OCI-M1 (cell line): ENCODE measurements around the gene IFNL1.
A peak's percentile ranks its signal among the peaks of the same experiment; 100 is the strongest.
"Not testable (repeated sequence)": the region's sequence is repeated elsewhere in the genome, so short reads cannot be mapped to it uniquely, and the experiment has no call there.

Experiments
- DNase-seq: peaks from one replicate; lab custom pipeline; 2025; lab: John Stamatoyannopoulos, UW

IFNL1 gene

DNA sequence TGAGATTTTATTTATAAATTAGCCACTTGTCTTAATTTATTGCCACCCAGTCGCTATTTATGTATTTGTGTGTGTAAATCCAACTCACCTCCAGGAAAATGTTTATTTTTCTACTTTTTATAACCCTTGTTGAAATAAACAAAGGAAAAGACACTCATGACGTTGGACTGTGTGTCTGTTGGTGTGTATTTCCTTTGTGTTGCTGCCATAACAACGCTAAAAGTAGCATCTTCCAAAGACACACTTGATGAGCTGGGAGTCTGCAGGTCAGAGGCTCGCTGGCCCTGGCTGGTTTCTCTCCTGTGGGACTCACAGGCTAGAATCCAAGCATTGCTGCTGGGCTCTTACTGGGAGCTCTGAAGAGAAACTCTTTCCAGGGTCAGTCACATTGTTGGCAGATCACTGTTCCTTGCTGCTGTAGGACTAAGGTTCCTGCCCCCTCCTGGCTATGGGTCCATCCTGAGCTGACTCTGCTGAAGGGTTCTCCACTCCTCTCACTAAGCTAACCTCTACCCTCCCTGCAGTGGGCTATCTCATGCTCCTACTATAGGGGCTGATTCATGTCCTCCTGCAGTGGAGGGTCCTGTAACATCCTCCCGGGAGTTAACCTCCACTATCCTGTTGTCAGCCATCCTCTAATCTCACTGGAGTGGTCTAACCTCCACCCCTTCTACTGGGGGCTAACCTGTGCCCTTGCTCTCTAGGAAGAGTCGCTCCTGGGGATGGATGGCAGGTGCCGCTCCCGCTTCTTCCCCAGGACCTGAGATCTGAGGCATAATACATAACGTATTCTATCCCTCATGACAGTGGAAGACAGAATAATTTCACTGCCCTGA, 26.0 kb upstream of the IFNL1 start:
- no peak for DNase-seq

DNA sequence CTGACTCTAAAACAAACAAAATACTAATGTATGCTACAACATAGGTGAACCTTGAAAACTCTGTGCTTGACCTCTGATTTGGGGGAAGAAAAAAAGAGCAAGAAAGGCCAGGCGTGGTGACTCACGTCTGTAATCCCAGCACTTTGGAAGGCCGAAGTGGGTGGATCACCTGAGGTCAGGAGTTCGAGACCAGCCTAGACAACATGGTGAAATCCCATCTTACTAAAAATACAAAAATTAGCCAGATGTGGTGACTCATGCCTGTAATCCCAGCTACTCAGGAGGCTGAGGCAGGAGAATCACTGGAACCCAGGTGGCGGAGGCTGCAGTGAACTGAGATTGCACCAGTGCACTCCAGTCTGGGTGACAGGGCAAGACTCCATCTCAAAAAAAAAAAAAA, 22.3 kb upstream of the IFNL1 start:
- DNase-seq, result not testable (repeated sequence)

DNA sequence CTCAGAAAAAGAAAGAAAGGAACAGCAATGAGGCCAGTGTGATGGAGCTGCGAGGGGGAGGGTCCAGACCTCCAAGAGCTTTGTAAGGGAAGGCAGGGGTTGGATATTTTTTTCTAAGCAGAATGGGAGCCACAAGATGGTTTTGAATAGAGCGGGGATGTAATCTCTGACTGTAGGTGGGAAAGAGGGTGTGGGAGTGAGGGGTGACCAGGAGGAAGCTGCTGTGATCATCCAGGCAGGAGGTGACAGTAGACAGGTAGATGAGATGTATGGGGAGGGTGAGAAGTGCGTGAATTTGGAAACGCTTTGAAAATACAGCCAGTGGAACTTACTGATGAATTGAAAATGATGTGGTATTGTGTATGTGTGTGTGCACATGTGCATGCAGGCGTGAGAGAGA, 20.6 kb upstream of the IFNL1 start:
- DNase-seq, result no peak

DNA sequence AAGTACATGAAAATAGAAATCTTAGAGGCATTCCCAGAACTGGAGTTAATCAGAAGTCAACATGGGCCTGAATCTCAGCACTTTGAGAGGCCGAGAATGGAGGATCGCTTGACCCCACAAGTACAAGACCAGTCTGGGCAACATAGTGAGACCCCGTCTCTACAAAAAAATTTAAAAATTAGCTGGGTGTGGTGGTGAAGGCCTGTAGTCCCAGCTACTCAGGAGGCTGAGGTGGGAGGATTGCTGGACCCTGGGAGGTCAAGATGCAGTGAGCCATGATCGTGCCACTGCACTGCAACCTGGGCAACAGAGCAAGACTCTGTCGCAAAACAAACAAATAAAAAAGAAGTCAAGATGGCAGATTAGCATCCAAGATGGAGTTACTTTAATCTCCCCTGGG, 19.5 kb upstream of the IFNL1 start:
- no peak for DNase-seq

DNA sequence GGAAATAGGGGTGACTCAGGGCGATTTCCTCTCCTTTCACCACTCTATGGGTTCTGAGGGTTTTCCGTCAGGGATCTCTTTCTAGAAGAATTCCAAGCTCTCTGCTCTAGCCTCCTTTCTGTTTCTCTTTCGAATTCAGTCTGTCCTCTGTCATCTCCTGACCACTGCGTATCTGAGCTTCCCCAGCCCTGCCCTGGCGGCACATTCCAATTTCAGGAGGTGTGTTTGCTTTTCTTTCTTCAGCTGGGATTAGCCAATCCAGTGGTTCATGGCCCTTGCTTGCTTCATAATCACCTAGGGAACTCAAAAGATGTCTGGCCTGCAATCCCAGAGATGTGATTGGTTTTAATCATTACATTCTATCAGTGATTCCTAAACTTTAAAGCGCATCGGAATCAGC, 18.6 kb upstream of the IFNL1 start:
- DNase-seq, result peak; percentile 33

DNA sequence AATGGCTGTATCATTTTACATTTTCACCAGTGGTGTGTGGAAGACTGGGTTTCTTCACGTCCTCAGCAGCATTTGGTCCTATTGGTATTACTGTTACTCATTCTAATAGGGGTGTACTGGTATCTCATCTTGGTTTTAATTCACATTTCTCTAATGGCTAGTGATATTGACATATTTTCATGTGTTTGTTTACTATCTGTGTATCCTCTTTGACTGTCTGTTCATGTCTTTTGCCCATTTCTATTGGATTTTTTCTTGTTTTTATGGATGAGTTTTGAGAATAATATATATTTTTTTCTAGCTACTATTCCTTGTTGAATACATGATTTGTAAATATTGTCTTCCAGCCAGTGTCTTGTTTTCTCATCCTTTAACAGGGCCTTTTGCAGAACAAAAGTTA, 14.2 kb upstream of the IFNL1 start:
- DNase-seq, result no peak

DNA sequence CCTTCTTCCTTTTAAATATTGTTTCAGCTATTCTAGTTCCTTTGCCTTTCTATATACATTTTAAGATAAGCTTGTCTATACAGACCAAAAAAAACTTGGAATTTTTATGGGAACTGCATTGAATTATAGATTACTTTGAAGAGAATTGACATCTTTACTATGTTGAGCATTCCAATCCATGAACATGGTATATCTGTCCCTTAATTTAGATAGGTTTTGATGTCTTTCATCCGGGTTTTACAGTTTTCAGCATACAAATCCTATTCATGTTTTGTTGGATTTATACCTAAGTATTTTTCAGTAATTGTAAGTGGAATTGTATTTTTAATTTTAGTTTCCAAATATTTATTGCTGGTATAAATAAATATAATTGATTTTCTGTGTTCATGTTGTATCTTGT, 12.2 kb upstream of the IFNL1 start:
- DNase-seq, result no peak

DNA sequence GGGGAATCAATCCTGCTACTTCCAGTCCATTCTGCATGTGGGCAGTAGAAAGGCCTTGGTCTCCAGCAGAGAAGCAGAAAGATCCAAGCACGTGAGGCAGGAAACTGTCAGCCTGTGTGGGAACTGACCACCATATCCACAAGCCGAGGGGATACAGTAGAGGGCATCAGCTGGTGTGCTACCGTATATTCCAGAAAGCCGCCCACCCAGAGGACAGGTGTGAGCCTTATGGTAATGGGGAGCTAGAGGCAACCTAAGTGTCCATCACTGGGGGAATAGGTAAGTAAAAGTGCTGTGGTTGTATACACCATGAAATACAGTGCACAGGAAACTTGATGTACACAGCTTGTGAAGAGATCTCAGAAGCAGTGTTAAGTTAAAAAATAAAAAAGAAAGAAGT, 2.8 kb upstream of the IFNL1 start:
- no peak for DNase-seq

DNA sequence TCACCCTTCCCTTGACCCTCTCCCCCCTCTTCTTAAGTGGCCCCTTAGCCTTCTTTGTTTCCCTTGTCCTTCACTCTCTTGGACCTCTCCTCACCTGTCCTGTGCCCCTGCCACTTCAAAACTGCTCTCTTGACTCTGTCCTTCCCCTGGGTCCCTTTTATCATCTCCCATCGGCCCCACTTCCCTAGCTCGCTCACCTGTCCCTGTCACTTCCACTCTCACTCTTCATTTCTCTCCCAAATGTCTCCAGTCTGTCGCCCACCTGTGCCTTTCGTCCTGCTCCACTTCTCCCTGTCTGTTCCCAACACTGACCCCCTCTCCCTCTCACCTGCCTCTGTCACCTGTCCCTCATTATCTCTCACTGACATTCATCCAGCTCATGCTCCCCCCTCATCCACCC, 699 bp downstream of the IFNL1 start:
- no peak for DNase-seq

DNA sequence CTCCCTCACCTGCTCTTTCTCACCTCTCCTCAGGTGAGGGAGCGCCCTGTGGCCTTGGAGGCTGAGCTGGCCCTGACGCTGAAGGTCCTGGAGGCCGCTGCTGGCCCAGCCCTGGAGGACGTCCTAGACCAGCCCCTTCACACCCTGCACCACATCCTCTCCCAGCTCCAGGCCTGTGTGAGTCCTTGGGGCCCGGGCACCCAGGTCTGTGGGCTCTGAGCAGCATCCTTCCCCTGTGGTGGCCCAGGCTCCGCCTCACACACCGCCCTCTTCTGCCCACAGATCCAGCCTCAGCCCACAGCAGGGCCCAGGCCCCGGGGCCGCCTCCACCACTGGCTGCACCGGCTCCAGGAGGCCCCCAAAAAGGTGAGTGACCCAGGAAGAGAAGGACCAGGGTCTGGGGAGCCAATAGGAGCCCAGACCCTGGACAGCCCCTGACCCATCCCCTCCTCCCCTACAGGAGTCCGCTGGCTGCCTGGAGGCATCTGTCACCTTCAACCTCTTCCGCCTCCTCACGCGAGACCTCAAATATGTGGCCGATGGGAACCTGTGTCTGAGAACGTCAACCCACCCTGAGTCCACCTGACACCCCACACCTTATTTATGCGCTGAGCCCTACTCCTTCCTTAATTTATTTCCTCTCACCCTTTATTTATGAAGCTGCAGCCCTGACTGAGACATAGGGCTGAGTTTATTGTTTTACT, 1.9 kb downstream of the IFNL1 start:
- no peak for DNase-seq

DNA sequence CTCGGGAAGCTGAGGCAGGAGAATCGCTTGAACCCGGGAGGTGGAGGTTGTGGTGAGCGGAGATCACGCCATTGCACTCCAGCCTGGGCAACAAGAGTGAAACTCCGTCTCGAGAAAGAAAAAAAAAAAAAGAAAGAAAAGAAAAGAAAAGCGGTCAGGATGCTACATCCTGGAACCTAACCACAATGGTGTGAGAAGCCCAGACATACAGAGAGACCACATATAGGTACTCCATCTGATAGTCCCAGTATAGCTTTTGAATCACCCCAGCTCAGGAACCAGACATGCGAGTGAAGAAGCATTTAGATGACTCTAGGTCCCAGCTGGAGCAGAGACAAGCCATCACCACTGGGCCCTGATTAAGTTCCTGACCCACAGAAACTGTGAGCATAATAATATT, 3.2 kb downstream of the IFNL1 start:
- DNase-seq, result no peak

DNA sequence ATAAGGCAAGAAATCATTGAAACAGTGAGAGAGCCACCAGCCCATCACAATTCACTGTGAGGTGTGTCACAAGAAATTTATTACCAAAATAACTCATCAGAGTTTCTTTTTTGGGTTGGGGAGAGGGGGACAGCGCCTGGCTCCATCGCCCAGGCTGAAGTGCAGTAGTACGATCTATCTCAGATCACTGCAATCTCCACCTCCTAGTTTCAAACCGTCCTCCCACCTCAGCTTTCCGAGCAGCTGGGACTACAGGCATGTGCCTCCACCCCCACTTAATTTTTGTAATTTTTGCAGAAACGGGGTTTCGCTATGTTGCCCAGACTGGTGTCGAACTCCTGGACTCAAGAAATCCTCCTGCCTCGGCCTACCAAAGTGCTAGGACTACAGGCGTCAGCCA, 3.6 kb downstream of the IFNL1 start:
- no peak for DNase-seq

DNA sequence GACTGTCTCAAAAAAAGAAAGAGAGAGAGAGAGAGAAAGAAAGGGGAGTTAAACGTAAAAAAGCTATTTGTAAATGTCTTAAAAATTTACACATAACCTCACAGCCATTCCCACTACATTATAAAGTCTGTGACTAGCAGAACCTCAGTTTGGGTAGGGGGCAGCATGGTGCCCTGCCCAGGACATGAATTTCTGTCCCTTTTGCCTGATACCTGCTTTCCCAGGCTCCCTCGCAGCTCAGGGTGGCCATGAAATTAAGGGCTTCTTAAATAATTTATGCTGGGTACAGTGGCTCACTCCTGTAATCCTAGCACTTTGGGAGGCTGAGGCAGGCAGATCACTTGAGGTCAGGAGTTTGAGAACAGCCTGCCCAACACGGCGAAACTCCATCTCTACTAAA, 4.8 kb downstream of the IFNL1 start:
- no peak for DNase-seq

DNA sequence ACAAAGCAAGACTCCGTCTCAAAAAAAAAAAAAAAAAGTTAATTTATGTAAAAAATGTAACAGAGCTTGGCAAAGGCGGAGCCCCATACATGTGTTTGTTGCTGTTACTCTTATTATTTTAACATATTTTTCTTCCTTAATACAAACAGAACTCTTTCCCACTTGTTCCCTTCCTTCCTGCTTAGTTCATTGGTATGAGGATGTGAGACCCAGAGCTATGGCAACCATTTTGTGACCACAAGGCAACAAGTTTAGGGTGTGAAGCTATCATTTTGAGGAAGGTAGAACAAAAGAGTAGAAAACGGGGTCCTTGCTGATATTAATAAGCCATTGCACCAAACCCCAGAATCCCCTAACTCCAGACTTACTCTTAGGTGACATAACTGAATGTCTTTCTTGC, 5.4 kb downstream of the IFNL1 start:
- DNase-seq, result no peak

DNA sequence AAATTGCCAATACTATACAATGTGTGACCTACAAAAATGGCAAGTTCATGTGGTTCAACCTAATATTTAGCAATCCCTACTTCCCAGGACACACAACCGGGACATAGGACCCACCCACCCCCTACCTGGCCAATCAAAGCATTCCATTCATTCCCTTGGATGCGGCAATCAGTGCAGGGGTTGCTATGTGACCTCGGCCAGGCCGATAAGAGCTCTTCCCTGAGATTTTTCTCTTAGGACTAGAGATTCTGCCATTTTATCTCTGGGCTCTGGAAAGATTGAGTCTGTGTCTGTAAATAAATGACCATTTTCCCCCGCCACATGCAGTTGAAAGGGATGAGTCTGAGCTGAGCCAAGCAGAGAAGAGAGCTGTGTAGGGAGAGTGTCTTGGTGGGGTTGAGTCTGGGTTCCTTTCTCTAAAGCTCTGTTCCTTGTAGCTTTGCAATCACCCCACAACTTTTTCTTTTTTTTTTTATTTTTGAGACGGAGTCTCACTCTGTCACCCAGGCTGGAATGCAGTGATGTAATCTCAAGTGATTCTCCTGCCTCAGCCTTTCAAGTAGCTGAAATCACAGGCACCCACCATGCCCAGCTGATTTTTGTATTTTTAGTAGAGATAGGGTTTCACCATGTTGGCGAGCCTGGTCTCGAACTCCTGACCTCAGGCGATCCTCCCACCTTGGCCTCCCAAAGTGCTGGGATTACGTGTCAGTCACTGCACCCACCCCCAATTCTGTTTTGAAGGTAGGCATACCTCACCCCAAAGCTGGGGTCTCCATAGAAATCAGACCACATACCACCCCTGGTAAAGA, 7.4 kb downstream of the IFNL1 start:
- no peak for DNase-seq

DNA sequence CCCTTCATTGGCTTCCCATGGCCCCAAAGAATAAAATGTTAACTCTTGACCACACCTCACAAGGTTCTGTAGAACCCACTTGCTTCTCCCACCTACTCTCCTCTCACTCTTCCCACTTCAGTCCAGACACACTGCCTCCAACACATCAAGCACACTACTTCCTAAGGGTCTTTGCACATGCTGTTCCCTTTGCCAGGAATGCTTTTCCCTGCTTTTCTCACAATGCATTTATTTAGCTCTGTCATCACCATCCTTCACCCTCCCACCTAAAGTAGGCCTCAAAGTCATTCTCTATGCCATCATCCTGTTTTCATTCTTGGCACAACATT, 7.9 kb downstream of the IFNL1 start:
- no peak for DNase-seq

DNA sequence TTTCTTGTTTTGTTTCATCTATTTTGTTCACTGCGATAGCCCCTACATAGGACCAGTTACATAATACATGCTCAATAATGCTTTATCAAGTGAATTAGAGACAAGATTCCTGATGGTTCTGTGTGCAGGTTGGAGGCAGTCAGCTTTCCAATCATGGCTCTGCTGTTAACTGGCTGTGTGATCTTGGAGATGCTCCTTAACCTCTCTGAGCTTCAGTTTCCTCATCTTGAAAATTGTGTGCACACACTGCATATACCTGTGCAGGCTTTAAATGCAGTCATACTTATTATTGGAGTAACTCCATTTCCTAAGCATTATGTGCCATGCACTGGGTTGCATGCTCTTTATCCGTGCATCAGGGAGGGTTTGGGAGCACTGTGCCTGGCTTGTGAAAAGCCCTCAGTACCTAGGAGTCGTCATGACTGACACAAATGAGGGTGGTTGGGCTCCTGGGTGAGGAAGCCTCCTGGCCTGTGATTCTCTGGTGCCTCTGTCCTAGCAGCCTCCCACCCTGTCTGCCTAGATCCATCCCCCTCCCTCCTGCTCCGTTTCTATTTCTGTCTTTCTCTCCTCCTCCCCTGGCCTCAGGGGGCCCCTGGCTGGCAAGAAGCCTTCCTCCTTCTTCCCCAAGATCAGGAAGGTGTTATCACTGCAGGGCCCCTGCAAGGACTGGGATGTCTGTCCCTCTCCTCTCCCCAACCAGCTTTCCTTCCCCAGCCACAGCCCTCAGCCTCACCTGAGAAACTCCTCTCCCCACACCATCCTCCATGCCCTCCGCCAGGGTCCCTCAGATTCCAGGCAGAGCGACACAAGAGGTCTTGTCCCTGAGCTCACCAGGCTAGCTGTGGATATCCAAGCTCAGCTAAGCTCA, 8.7 kb downstream of the IFNL1 start:
- DNase-seq, result peak; percentile 16

DNA sequence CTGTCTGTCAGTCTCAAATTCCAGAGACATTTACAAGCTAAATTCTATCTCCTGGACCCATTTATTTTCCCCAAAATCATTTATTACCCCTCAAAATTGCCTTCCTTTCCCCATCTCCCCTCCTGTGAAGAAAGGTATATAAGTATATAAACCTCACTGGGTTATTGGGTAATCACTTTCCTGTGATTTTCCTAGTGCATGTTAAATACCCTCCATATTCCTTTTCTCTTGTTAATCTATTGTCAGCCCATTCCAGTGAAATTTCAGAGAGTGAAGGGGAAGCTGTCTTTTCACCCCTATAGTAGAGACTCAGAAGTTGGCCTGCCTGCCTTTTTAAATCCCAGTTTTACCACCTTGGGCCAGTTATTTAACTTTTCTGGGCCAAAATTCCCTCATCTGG, 9.9 kb downstream of the IFNL1 start:
- DNase-seq, result no peak

DNA sequence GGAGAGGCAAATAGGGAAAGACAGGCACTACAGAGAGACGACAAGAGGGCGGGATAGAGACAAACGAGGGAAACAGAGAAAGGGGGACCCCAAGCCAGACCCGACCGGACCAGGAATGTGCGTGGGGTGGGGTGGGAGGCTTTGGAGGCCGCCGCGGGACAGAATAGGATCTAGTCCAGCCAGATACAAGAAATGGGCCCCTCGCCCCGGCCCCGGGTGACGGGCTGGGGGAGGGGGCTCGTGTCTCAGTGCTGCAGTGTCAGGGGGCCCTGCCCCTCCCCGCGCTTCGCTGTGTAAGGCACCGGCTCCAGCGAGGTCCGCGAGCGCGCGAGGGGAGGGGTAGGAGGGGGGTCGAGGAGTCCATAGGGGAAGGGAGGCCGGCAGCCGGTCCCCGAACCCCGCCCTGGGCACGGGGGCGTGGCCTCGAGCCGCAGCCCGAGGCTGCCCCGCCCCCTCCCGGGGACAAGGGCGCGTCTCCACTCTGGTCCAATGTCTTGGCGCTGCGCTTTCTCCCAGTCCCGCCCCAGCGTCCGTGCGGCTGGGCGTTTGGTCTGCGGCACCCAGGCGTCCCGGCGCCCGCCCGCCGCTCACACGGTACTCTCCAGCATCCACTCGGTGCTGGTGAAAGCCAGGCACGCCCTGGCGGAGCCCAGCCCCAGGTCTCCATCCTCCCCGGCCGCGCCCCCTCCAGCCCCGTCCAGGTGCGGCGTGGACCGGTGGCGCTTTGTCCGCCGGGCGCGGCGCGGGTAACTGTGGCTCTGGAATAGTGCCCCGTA, 11.0 kb downstream of the IFNL1 start:
- no peak for DNase-seq

DNA sequence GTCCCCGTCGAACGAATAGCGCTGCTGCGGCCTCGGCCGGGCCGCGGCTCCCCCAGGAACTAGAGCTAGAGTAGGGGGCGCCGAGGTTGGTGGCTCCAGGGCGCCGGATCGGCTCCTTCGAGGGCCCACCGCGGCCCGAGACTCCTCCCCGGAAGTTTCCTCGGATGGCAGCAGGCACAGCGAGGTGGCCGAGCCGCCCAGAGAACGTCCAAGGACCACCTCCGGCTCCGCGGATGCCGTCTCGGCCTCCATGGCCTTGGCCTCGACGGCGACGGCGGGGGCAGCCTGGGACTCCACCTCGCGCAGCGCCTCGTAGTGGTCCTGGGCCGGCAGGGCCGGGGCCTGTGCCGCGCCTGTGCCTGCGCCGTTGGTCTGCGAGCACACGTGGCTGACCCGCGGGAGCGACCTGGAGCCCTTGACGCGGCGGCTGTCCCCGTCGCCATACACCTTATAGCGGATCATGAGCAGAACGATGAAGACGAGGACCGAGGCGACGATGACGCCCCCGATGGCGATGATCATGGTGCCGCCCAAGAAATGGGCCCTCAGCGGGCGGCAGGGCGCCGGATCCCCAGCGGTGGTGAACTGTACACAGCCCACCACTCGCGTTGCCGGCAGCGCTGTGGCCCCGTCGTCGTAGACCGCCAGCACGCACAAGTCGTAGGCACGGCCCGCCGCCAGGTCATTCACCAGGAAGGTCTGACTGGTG, 11.8 kb downstream of the IFNL1 start:
- DNase-seq, result no peak
